Measurements from ENCODE around the gene GABRB1.

The GABRB1 gene

DNA sequence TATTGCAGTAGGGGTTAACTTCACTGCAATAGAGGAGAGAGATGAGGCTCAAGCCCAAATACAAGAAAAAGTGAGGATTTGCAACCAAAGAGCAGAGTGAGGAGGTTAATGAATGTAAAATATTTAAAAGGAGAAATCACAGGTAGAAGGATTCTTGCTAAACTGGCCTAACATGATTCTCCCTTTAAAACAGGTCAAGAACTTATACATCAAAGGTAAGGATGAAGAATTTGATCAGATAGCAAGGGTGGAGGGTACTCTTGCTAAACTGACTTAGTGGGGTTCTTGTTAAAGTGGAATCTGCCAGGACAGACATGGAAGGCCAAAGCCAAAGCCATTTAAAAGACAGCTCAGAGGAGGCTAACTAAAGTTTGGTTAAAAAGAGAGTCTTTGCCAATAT lies 193.0 kb downstream of the GABRB1 start:
- H3K4me1 ChIP-seq (ENCODE audit: insufficient read depth, low read length, poor library complexity, severe bottlenecking) = no peaks in the 10 kb centered on the region
- no peaks in the 10 kb centered on the region for H3K9me3 ChIP-seq (ENCODE audit: insufficient read depth, low read depth, low read length)
- no peaks in the 10 kb centered on the region for H3K36me3 ChIP-seq (ENCODE audit: insufficient read depth, low read length)
- no peaks in the 10 kb centered on the region for H3K27me3 ChIP-seq (ENCODE audit: insufficient read depth, low read length, poor library complexity, severe bottlenecking)
- no peak overlapping the region for H3K4me2 ChIP-seq (ENCODE audit: low read depth, low read length, poor library complexity, severe bottlenecking)
- no peak overlapping the region for H3K9ac ChIP-seq (ENCODE audit: low read depth, low read length, poor library complexity, severe bottlenecking)
- H3K79me2 ChIP-seq (ENCODE audit: insufficient read depth, low read length) = no peaks in the 10 kb centered on the region
- H4K20me1 ChIP-seq (ENCODE audit: insufficient read depth, low read length, poor library complexity, severe bottlenecking) = no peaks in the 10 kb centered on the region
- no peaks in the 10 kb centered on the region for H3F3A ChIP-seq (ENCODE audit: low read depth)
- no peak overlapping the region for H3K4me3 ChIP-seq (ENCODE audit: low read length, poor library complexity, severe bottlenecking)
- TF ChIP-seq, protein P1, sequence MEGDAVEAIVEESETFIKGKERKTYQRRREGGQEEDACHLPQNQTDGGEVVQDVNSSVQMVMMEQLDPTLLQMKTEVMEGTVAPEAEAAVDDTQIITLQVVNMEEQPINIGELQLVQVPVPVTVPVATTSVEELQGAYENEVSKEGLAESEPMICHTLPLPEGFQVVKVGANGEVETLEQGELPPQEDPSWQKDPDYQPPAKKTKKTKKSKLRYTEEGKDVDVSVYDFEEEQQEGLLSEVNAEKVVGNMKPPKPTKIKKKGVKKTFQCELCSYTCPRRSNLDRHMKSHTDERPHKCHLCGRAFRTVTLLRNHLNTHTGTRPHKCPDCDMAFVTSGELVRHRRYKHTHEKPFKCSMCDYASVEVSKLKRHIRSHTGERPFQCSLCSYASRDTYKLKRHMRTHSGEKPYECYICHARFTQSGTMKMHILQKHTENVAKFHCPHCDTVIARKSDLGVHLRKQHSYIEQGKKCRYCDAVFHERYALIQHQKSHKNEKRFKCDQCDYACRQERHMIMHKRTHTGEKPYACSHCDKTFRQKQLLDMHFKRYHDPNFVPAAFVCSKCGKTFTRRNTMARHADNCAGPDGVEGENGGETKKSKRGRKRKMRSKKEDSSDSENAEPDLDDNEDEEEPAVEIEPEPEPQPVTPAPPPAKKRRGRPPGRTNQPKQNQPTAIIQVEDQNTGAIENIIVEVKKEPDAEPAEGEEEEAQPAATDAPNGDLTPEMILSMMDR (conservative IDR thresholded peaks at IDR 0.05; ENCODE audit: low read length) = no peak
- no peak for TF ChIP-seq EZH2phosphoT487 (IDR thresholded peaks at IDR 0.05; ENCODE audit: borderline replicate concordance)
- H3K9me2 ChIP-seq (replicated peaks; ENCODE audit: low read depth, low read length) = no peaks in the 10 kb centered on the region
- no peak overlapping the region for H2AFZ ChIP-seq (ENCODE audit: low read length)

DNA sequence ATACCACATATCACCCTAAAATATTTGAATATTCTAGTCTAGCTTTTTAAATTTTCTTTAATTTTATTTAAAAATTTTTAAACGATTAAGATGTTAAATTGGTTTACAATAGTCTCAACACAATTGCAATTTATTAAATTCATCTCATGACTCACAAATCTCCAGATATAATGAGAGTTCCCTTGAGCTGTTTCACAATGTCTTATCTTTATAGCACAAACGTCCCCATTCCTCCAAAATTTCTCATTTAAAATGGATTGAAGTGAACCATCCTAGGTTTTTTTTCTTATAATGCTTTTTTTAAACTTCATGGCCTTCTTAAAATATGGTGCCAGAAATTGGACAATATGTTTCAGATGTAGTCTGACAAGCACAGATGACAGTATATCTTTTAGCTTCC lies 204.4 kb downstream of the GABRB1 start:
- no peaks in the 10 kb centered on the region for H3K4me1 ChIP-seq (ENCODE audit: insufficient read depth, low read length, poor library complexity, severe bottlenecking)

DNA sequence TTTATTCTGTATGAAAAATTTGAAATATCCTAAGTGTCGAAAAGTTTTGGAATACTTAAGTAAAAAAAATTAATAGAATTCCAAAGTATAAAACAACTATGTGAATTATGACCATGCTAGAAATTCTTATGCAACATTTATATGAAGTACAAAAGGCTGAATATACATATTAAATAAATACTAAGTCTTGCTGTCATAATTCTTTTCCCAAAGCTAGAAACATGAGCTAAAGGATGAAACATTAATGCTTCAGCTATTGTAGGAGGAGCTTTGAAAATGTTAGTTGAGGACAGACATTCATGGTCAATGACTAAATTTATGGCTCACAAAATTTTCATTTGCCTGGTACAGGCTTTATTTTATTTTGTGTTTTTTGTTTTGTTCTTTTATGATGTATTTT lies 207.3 kb downstream of the GABRB1 start:
- no peak overlapping the region for H3K4me2 ChIP-seq (ENCODE audit: low read depth, low read length, poor library complexity, severe bottlenecking)
- H3K36me3 ChIP-seq (ENCODE audit: insufficient read depth, low read length) = no peaks in the 10 kb centered on the region
- H4K20me1 ChIP-seq (ENCODE audit: insufficient read depth, low read length, poor library complexity, severe bottlenecking) = no peaks in the 10 kb centered on the region
- no peaks in the 10 kb centered on the region for H3K9me2 ChIP-seq (replicated peaks; ENCODE audit: low read depth, low read length)
- no peak overlapping the region for H3K9ac ChIP-seq (ENCODE audit: low read depth, low read length, poor library complexity, severe bottlenecking)
- no peaks in the 10 kb centered on the region for H3K27me3 ChIP-seq (ENCODE audit: insufficient read depth, low read length, poor library complexity, severe bottlenecking)
- TF ChIP-seq, protein P1 (conservative IDR thresholded peaks at IDR 0.05; ENCODE audit: low read length) = no peak
- no peak for TF ChIP-seq EZH2phosphoT487 (IDR thresholded peaks at IDR 0.05; ENCODE audit: borderline replicate concordance)
- no peak overlapping the region for H3K4me3 ChIP-seq (ENCODE audit: low read length, poor library complexity, severe bottlenecking)
- H3K9me3 ChIP-seq (ENCODE audit: insufficient read depth, low read depth, low read length) = no peaks in the 10 kb centered on the region
- no peaks in the 10 kb centered on the region for H3K4me1 ChIP-seq (ENCODE audit: insufficient read depth, low read length, poor library complexity, severe bottlenecking)
- no peaks in the 10 kb centered on the region for H3K79me2 ChIP-seq (ENCODE audit: insufficient read depth, low read length)
- H3F3A ChIP-seq (ENCODE audit: low read depth) = no peaks in the 10 kb centered on the region
- no peak overlapping the region for H2AFZ ChIP-seq (ENCODE audit: low read length)

More for the DNA sequence above, 204.4 kb downstream of the GABRB1 start:
- H2AFZ ChIP-seq (ENCODE audit: low read length) = no peak overlapping the region
- no peak overlapping the region for H3K4me2 ChIP-seq (ENCODE audit: low read depth, low read length, poor library complexity, severe bottlenecking)
- TF ChIP-seq, protein P1 (conservative IDR thresholded peaks at IDR 0.05; ENCODE audit: low read length) = no peak
- no peaks in the 10 kb centered on the region for H3K27me3 ChIP-seq (ENCODE audit: insufficient read depth, low read length, poor library complexity, severe bottlenecking)
- H3K4me3 ChIP-seq (ENCODE audit: low read length, poor library complexity, severe bottlenecking) = no peak overlapping the region
- H4K20me1 ChIP-seq (ENCODE audit: insufficient read depth, low read length, poor library complexity, severe bottlenecking) = no peaks in the 10 kb centered on the region
- H3K36me3 ChIP-seq (ENCODE audit: insufficient read depth, low read length) = no peaks in the 10 kb centered on the region
- no peaks in the 10 kb centered on the region for H3K9me2 ChIP-seq (replicated peaks; ENCODE audit: low read depth, low read length)
- H3K79me2 ChIP-seq (ENCODE audit: insufficient read depth, low read length) = no peaks in the 10 kb centered on the region
- no peaks in the 10 kb centered on the region for H3F3A ChIP-seq (ENCODE audit: low read depth)
- H3K9me3 ChIP-seq (ENCODE audit: insufficient read depth, low read depth, low read length) = no peaks in the 10 kb centered on the region
- H3K9ac ChIP-seq (ENCODE audit: low read depth, low read length, poor library complexity, severe bottlenecking) = no peak overlapping the region

Measured in Loucy (cell line).